AG04449 (cell line): ENCODE measurements around the gene LRIG2.

ENCODE experiments used
- CTCF ChIA-PET: fragments of 350-600 bp; formaldehyde crosslinking; extraction: SDS; loops from one replicate; lab custom pipeline; 2021; ENCODE audit warnings: antibody characterized with exemption; lab: Yijun Ruan, JAX
- POLR2A ChIA-PET: fragments of 400-600, 350-600 bp; formaldehyde crosslinking; extraction: SDS; loops from one replicate; lab custom pipeline; 2020; ENCODE audit warnings: antibody characterized with exemption, inconsistent platforms; lab: Yijun Ruan, JAX
- DNase-seq: peaks from one replicate; pipeline ENCODE4 v3.0.0-alpha.2; 2010; ENCODE audit warnings: low read depth, low spot score
- H3K4me3 ChIP-seq: 2 replicates; pipeline ENCODE4 v1.5.1; 2011; ENCODE audit warnings: low read depth, mild to moderate bottlenecking, control low read depth, low read length
- TF ChIP-seq, protein P1 (sequence below): IDR thresholded peaks from one replicate; pipeline ENCODE4 v1.5.1; 2011; ENCODE audit warnings: mild to moderate bottlenecking, moderate library complexity, low read length, control low read depth, inconsistent platforms; ENCODE audit not compliant: insufficient read depth; ENCODE audit errors: missing control alignments

The LRIG2 gene

DNA sequence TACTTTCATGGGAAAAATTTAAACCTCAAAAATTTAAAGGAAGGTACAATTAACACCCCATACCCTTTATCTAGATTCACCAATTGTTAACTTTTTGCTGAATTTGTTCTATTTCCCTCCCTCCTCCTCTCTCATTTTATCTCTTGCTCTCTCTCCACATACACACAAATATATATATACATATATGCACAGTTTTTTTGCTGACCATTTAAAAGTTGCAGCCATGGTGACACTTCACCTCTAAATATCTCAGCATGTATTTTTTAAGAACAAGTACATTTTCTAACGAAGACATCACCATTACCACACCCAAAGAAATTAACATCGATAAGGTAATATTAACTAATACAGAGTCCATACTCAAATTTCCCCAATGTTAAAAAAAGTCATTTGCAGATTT, 33.9 kb downstream of the LRIG2 start:
- TF ChIP-seq, protein P1, sequence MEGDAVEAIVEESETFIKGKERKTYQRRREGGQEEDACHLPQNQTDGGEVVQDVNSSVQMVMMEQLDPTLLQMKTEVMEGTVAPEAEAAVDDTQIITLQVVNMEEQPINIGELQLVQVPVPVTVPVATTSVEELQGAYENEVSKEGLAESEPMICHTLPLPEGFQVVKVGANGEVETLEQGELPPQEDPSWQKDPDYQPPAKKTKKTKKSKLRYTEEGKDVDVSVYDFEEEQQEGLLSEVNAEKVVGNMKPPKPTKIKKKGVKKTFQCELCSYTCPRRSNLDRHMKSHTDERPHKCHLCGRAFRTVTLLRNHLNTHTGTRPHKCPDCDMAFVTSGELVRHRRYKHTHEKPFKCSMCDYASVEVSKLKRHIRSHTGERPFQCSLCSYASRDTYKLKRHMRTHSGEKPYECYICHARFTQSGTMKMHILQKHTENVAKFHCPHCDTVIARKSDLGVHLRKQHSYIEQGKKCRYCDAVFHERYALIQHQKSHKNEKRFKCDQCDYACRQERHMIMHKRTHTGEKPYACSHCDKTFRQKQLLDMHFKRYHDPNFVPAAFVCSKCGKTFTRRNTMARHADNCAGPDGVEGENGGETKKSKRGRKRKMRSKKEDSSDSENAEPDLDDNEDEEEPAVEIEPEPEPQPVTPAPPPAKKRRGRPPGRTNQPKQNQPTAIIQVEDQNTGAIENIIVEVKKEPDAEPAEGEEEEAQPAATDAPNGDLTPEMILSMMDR, result no peak
- POLR2A ChIA-PET, result no interaction called here
- H3K4me3 ChIP-seq, result no peak overlapping the region
- DNase-seq, result no peak
- CTCF ChIA-PET, result no interaction called here

DNA sequence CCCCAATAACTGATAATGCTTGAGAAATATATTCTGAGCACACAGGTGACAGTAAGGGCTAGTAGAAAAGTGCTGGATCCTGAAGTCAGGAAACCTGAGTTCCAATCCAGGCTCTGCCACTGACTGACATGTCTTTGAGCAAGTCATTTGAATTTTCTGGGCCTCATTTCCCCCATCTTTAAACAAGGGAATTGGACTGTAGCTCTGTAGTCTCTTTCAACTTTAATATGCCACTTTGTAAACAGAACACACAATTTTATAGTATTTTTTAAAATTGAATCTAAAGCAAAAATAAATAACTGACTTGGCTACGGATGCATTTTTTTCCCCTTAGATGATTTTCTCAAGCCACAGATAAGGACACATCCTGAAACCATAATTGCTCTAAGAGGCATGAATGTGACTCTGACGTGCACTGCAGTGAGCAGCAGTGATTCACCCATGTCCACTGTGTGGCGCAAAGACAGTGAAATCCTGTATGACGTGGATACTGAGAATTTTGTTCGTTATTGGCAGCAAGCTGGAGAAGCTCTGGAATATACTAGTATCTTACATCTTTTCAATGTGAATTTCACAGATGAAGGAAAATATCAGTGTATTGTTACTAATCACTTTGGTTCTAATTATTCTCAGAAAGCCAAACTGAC, 37.0 kb downstream of the LRIG2 start:
- H3K4me3 ChIP-seq, result no peak overlapping the region
- POLR2A ChIA-PET, result interaction anchor here (0.6 kb wide), 1 partner anchor 842 kb away, joined by 3 read pairs; no protein-coding TSS in a partner anchor
- CTCF ChIA-PET, result interaction anchor here (0.7 to 1.4 kb wide), 8 partner anchors 11 to 609 kb away, joined by 3 to 7 read pairs (median 4); partner anchors contain the start of gene LRIG2
- DNase-seq, result peak; percentile 91
- TF ChIP-seq, protein P1, result peak; percentile 43

DNA sequence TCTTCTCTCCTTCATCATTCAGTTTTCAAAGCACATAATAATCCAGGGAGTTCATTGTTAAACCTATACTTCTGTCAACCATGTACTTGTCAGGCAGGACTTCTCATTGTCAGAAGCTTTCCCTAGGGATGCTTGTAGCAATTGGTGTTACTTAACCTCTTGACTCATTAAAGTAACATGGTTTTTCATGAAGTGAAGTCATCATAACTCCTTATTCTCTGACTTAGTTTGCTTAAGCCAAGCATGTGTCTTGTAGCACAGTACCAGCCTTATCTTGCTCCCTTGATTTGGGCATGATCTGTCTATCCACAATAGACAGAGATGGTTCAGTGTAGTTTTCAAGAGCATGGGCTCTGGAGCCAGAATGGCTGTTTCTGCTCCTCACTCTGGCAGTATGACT, 45.3 kb downstream of the LRIG2 start:
- ChIA-PET POLR2A (no interaction called here), CTCF (no interaction called here)
- DNase-seq, result no peak
- TF ChIP-seq, protein P1, result no peak
- H3K4me3 ChIP-seq, result no peak overlapping the region

DNA sequence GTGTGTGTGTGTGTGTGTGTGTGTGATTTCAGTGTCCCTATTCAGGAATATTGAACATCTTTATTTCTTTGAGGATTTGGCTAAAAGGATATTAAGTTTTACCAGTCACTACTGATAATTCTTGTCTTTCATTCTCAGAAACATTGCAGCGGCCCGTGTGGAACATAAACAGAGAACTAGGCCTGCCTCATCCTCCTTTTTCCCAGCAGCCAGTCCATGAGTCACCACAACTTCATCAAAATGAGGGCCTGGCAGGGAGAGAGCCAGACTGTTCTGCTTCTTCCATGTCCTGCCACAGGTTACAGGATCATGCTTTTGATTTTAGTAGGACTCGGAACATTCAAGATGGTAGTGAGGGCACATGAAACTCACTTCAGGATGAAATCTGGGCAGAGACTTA, 50.7 kb downstream of the LRIG2 start:
- POLR2A ChIA-PET, result no interaction called here
- TF ChIP-seq, protein P1, result no peak
- no peak for DNase-seq
- H3K4me3 ChIP-seq, result no peak overlapping the region
- CTCF ChIA-PET, result interaction anchor here (1.1 kb wide), 1 partner anchor 51 kb away, joined by 3 read pairs; the partner anchor contains the start of gene LRIG2

DNA sequence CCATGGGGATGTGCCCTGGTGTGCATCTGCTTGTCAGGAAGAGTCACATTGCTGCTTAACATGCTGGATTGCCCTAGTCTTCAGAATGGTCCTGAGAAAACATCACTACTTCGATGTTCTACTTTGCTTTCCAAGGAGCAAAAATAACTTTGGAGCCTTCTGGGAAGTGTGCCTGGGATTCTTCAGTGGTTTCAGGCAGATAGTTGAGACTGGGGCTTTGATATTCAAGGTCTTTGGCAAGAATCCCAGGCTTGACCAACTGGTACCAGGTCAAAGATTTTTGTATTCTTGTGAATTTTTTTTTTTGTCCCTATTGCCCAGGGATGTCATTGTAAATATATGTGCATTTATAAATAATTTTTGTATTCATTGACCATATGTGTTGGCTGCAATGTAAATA, 51.4 kb downstream of the LRIG2 start:
- CTCF ChIA-PET, result interaction anchor here (1.1 kb wide), 2 partner anchors 9 to 52 kb away, joined by 3 read pairs; partner anchors contain the start of gene LRIG2
- H3K4me3 ChIP-seq, result no peak overlapping the region
- POLR2A ChIA-PET, result no interaction called here
- TF ChIP-seq, protein P1, result no peak
- no peak for DNase-seq

DNA sequence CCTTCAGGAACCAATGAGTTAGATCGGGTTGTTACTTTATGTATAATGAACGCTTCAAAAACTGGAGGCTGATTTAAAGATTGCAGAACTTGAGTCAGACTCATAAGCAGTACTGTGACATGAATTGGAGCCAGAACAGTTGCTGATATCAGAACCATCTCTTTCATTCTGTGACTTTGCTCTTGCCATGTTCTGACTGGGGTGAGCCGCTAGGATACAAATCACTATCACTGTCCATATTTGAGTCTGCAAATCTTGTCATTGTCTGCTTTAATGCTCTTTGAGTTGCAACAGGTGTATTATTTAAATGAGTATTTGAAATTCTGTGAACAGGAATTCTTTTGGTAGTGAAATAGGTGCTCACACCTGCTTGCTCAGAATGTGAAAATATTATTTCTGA, 52.5 kb downstream of the LRIG2 start:
- TF ChIP-seq, protein P1, result no peak
- POLR2A ChIA-PET, result no interaction called here
- CTCF ChIA-PET, result interaction anchor here (1.1 to 1.7 kb wide), 2 partner anchors 14 to 53 kb away, joined by 4 to 5 read pairs; partner anchors contain the start of gene LRIG2
- H3K4me3 ChIP-seq, result no peak overlapping the region
- no peak for DNase-seq
